Heart left ventricle (tissue), 16 donors: ENCODE measurements around the gene NUFIP2. TPM values are rescaled to one million over a fixed set of nuclear protein-coding genes. Genes with fewer than 3 reads are reported as not detected.

Experiments
- ATAC-seq, 4 donors: fragments of 200-7000 bp; cut with Tn5 transposase; one replicate each; pipeline ENCODE4 v1.9.1; 2020 to 2022; ENCODE audit warnings: moderate library complexity in 4 of 4, mild to moderate bottlenecking in 3 of 4, moderate number of reproducible peaks in 1 of 4
- DNase-seq, 5 donors: peaks; one replicate each; pipeline ENCODE4 v3.0.0-alpha.2; 2020
- H3K27ac ChIP-seq, 12 donors: fragments of 200-600 bp; sonication (generic) in 4 of 12; one replicate each; pipeline versions ENCODE4 v1.5.0 to v1.8.0; 2016 to 2022; ENCODE audit warnings: mild to moderate bottlenecking in 2 of 12
- H3K27me3 ChIP-seq, 9 donors: fragments of 200-600 bp; sonication (generic) in 2 of 9; one replicate each; pipeline versions ENCODE4 v1.5.1 to v1.8.0; 2016 to 2022; ENCODE audit warnings: mild to moderate bottlenecking in 3 of 9
- H3K36me3 ChIP-seq, 9 donors: fragments of 200-600 bp; sonication (generic) in 2 of 9; one replicate each; pipeline versions ENCODE4 v1.5.0 to v1.8.0; 2018 to 2022; ENCODE audit warnings: mild to moderate bottlenecking in 2 of 9
- H3K4me1 ChIP-seq, 12 donors: fragments of 200-600 bp; sonication (generic) in 4 of 12; one replicate each; pipeline versions ENCODE4 v1.5.0 to v1.8.0; 2016 to 2022; ENCODE audit warnings: mild to moderate bottlenecking in 3 of 12
- H3K4me3 ChIP-seq, 12 donors: fragments of 200-600 bp; sonication (generic) in 4 of 12; one replicate each; pipeline versions ENCODE4 v1.5.0 to v1.8.0; 2017 to 2022; ENCODE audit warnings: mild to moderate bottlenecking in 9 of 12, moderate library complexity in 4 of 12
- H3K9me3 ChIP-seq, 12 donors: fragments of 200-600 bp; sonication (generic) in 4 of 12; one replicate each; pipeline versions ENCODE4 v1.5.0 to v1.8.0; 2016 to 2022; ENCODE audit warnings: mild to moderate bottlenecking in 1 of 12
- POLR2A ChIP-seq, 2 donors: fragments of 450-650 bp; IDR thresholded peaks; one replicate each; pipeline ENCODE4 v1.6.1; 2017; ENCODE audit warnings: antibody characterized with exemption in 2 of 2, mild to moderate bottlenecking in 2 of 2, moderate library complexity in 2 of 2
- WGBS, 4 donors: extraction: QIAGEN DNeasy Blood & Tissue Kit in 2 of 4; methylation state at CpG; one replicate each; pipeline versions ENCODE4 v1.1.5 to v1.1.7; 2013 to 2018; 5-methylcytosine and 5-hydroxymethylcytosine counted together
- intact Hi-C, 10 donors: fragments of 100-400 bp; cut with DNase I; formaldehyde crosslinking; loops; one replicate each; pipeline versions ENCODE4 v1.11.1 to v1.14.2; 2022
- polyA plus RNA-seq, 2 donors: library from polyadenylated mRNA; stranded (reverse); fragments of 200-250 nt; gene quantifications; one replicate each; pipeline ENCODE4 v1.2.3, GENCODE V29; 2013
- total RNA-seq, 9 donors: library from RNA; depleted of rRNA in 2 of 9; stranded (reverse); fragments of >200 nt in 2 of 9; fragmentation: NEBNext Ultra II Directional in 3 of 9; extraction: Animal tissue kit (Norgen Biotek cat#: 25700) in 3 of 9; gene quantifications; one replicate each; pipeline versions ENCODE4 v1.1.0 to v1.2.4, GENCODE V29; 2016 to 2023
- TF ChIP-seq, protein P1 (sequence below), 12 donors: fragments of 200-600 bp; sonication (generic) in 4 of 12; IDR thresholded peaks; one replicate each; pipeline versions ENCODE4 v1.5.0 to v1.8.0; 2018 to 2022; ENCODE audit warnings: antibody characterized with exemption in 12 of 12, mild to moderate bottlenecking in 5 of 12
- donor health status: ischemic (EF 13 %, LVEDD 7.1; RV severe dilation, severe dysfunction).
- donor health status: healthy with polysubstance abuse.
- donor health status: DM: no; HTN: yes; CAD: no.
- donor health status: DM: no; HTN: no; CAD: no.
- donor health status: ischemic (EF 25% LVEDD 6.9; RV normal size, moderate dysfunction).
- donor health status: ischemic (EF 25% LVEDD 5.7; RV mildly dilated, moderate dysfunction).
- donor health status: healthy.
- donor health status: DM: yes; HTN: yes; CAD: no.
- donor health status: ischemic (EF 35%, LVEDD 5.7; RV mildly dilated, moderate dysfunction).
- donor health status: nonischemic (EF 11% LVEDD 7.7; RV severe dilation, severe dysfunction).
- donor health status: DM: yes; HTN: yes; CAD: no.
- donor health status: PGD.
- donor health status: ischemic (EF 29% LVEDD 5.4; RV normal size, mild dysfunction).
- donor health status: nonischemic (EF 23%, LVEDD 6.1; RV moderate dilation, normal function).

NUFIP2 gene
- total and polyA plus RNA-seq, 11 donors = 8.4 to 51.5 (median 29.9) TPM

DNA sequence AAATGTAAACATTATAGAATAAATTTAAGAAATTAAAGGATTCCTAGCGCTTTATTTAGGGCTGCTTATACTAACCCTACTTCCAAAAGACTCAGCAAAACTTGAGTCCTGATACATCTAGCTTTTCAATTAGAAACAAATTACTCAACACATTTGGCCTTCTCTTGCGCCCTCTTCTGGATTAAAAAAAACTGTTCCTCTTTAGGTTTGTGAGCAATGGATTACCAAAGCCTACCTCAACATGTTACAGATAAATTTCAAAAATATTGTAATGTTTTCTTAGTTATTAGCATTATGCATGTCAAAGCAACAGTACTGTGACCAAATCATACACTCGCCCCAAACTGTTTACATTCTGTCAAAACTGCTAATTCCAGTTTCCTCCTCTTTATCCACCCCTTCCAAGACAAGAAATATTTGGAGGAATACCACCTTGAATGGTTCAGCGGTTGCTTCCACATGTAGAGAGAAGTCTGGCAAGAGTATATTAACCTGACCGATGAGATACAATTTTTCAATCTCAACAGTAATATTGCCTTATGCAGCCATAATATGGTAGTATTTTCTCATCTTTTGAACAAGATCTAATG lies 2.7 kb downstream of the NUFIP2 start:
- TF ChIP-seq, protein P1, sequence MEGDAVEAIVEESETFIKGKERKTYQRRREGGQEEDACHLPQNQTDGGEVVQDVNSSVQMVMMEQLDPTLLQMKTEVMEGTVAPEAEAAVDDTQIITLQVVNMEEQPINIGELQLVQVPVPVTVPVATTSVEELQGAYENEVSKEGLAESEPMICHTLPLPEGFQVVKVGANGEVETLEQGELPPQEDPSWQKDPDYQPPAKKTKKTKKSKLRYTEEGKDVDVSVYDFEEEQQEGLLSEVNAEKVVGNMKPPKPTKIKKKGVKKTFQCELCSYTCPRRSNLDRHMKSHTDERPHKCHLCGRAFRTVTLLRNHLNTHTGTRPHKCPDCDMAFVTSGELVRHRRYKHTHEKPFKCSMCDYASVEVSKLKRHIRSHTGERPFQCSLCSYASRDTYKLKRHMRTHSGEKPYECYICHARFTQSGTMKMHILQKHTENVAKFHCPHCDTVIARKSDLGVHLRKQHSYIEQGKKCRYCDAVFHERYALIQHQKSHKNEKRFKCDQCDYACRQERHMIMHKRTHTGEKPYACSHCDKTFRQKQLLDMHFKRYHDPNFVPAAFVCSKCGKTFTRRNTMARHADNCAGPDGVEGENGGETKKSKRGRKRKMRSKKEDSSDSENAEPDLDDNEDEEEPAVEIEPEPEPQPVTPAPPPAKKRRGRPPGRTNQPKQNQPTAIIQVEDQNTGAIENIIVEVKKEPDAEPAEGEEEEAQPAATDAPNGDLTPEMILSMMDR (IDR thresholded peaks at IDR 0.05) = peak; percentile 46 to 83 (median 70)
- TF ChIP-seq POLR2A (IDR thresholded peaks at IDR 0.05) = no peak
- Histone ChIP-seq H3K27ac (peak overlapping the region in 9 of 12 donors; percentile 95 to 100 (median 99)), H3K4me3 (peak overlapping the region in 11 of 12 donors; percentile 61 to 99 (median 95)), H3K36me3 (peaks cover 0 to 42% (median 35%) of the 10 kb centered on the region in 9 donors), H3K27me3 (no peaks in the 10 kb centered on the region), H3K9me3 (no peaks in the 10 kb centered on the region), H3K4me1 (peaks cover 8 to 65% (median 55%) of the 10 kb centered on the region in 12 donors)
- ATAC-seq = no peak
- 7 to 13% (median 11%) methylated on average over 5 of the region's 5 CpGs for WGBS, 4 donors
- DNase-seq = no peak
- intact Hi-C loops = loop anchor here in 8 of 10 donors (1.0 to 10.0 kb wide), 6 partner anchors 38 to 566 kb away; partner anchors contain the start of genes NEK8 (in 1 of the 8) and TLCD1 (in 1 of the 8)

DNA sequence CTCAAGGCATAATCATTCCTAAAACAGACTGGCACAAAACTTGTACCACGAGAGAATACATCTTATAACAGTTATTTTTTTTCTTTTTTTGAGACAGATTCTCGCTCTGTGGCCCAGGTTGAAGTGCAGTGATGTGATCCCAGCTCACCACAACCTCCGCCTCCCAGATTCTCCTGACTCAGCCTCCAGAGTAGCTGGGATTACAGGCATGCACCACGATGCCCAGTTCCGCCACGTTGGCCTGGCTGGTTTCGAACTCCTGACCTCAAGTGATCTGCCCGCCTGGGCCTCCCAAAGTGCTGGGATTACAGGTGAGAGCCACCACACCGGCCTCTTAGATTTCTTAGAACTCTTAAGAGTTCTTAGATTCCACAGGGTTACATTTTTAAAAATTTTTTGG lies 4.1 kb downstream of the NUFIP2 start:
- Histone ChIP-seq H3K36me3 (peaks cover 0 to 56% (median 49%) of the 10 kb centered on the region in 9 donors), H3K27me3 (no peaks in the 10 kb centered on the region), H3K4me1 (peaks cover 8 to 77% (median 65%) of the 10 kb centered on the region in 12 donors), H3K27ac (peak overlapping the region in 1 of 12 donors; percentile 99), H3K9me3 (no peaks in the 10 kb centered on the region), H3K4me3 (no peak overlapping the region)
- TF ChIP-seq, protein P1 (IDR thresholded peaks at IDR 0.05) = no peak
- TF ChIP-seq POLR2A (IDR thresholded peaks at IDR 0.05) = no peak
- no peak for DNase-seq
- ATAC-seq = no peak
- intact Hi-C loops = loop anchor here in 9 of 10 donors (2.0 to 10.0 kb wide), 8 partner anchors 38 to 565 kb away; partner anchors contain the start of genes NEK8 (in 1 of the 9) and TLCD1 (in 1 of the 9)
- WGBS, 4 donors = 84 to 90% (median 86%) methylated on average over 9 of the region's 9 CpGs

DNA sequence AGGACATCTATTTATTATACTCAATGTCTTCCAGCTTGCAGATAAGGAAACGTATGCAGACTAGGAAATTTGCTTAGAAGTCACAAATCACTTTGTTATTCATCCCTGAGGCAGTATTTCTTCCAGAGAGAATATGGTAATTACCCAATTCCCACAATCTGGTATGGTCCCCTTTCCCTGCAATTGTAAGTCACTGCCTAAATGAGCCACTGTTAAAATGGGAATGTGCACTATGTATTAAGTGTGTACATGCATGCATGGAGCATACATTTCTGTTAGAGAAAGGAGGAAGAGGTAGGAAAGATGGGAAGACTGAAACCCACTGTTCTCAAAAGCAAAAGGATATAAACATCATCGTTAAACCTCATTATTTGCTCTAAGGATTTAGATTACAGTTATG lies 10.0 kb downstream of the NUFIP2 start:
- no peak for TF ChIP-seq POLR2A (IDR thresholded peaks at IDR 0.05)
- TF ChIP-seq, protein P1 (IDR thresholded peaks at IDR 0.05) = no peak
- Histone ChIP-seq H3K27me3 (no peaks in the 10 kb centered on the region), H3K4me3 (no peak overlapping the region), H3K27ac (no peak overlapping the region), H3K36me3 (peaks cover 0 to 95% (median 80%) of the 10 kb centered on the region in 9 donors), H3K9me3 (peaks cover 0 to 5% (median 0%) of the 10 kb centered on the region in 12 donors), H3K4me1 (peaks cover 5 to 76% (median 64%) of the 10 kb centered on the region in 12 donors)
- ATAC-seq = no peak
- intact Hi-C loops = loop anchor here in 1 of 10 donors (10.0 kb wide), 1 partner anchor 309 kb away; no protein-coding TSS in a partner anchor
- 50 to 63% (median 54%) methylated on average over 2 of the region's 2 CpGs for WGBS, 4 donors
- DNase-seq = no peak

DNA sequence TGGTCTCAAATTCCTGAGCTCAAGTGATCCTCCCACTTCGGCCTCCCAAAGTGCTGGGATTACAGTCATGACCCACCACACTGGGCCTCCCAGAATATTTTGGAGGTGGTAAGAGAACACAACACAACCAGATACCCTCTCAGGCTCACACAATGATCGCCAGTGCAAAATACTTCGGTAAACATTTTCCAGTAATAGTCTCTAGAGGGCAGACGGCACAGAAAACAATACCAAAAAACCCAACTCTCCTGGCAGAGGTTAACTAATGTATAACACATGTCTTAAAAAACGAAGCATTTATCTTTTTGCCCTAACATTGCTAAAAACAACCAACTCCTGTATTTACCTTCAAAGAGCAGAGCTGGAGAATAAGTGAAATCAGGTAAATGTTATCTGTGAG lies 10.5 kb downstream of the NUFIP2 start:
- intact Hi-C loops = loop anchor here in 1 of 10 donors (10.0 kb wide), 1 partner anchor 309 kb away; no protein-coding TSS in a partner anchor
- H3K36me3 ChIP-seq = peaks cover 0 to 96% (median 80%) of the 10 kb centered on the region in 9 donors
- peaks cover 0 to 9% (median 0%) of the 10 kb centered on the region in 12 donors for H3K9me3 ChIP-seq
- H3K27me3 ChIP-seq = no peaks in the 10 kb centered on the region
- peaks cover 4 to 74% (median 60%) of the 10 kb centered on the region in 12 donors for H3K4me1 ChIP-seq
- H3K27ac ChIP-seq = no peak overlapping the region
- no peak for DNase-seq
- TF ChIP-seq, protein P1 (IDR thresholded peaks at IDR 0.05) = peak in 3 of 12 donors; percentile 8 to 24 (median 11)
- TF ChIP-seq POLR2A (IDR thresholded peaks at IDR 0.05) = no peak
- WGBS, 4 donors = 46 to 64% (median 59%) methylated on average over 5 of the region's 5 CpGs
- H3K4me3 ChIP-seq = no peak overlapping the region
- ATAC-seq = peak in 1 of 4 donors; percentile 31
